C4-2B (cell line): ENCODE data around the gene NDUFAF2.
"Not testable (repeated sequence)": the region's sequence is repeated elsewhere in the genome, so short reads cannot be mapped to it uniquely, and the experiment has no call there.

Experiments used
- H3K27ac ChIP-seq: fragments of 450-650 bp; 2 replicates; pipeline ENCODE4 v1.5.1; 2017
- ZFX ChIP-seq: fragments of 450-650 bp; IDR thresholded peaks from 2 replicates; pipeline ENCODE4 v1.6.1; 2017
- TF ChIP-seq, protein P1 (sequence below): fragments of 450-650 bp; conservative IDR thresholded peaks from 2 replicates; pipeline ENCODE4 v1.5.1; 2017; ENCODE audit warnings: mild to moderate bottlenecking

Gene NDUFAF2

DNA sequence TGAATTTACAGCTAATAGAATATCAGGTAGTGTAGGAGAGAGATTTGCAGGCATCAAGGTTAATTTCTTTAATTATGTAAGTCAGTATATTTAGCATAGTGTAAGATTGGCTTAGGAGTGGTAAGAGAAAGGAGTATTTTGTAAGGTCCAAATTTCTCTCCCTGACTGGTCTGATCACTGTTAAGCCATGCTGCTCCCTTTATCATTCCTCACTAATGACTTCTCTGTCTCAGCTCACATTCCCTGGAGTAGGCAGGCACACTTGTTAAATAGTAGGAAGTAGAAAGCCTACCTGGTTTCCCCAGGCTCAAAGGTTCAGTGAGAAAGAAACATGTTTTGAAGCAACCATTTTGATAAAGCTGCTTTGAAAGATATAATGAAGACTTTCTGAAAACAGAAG lies 126.5 kb downstream of the NDUFAF2 start:
- H3K27ac ChIP-seq = no peak overlapping the region
- TF ChIP-seq, protein P1, sequence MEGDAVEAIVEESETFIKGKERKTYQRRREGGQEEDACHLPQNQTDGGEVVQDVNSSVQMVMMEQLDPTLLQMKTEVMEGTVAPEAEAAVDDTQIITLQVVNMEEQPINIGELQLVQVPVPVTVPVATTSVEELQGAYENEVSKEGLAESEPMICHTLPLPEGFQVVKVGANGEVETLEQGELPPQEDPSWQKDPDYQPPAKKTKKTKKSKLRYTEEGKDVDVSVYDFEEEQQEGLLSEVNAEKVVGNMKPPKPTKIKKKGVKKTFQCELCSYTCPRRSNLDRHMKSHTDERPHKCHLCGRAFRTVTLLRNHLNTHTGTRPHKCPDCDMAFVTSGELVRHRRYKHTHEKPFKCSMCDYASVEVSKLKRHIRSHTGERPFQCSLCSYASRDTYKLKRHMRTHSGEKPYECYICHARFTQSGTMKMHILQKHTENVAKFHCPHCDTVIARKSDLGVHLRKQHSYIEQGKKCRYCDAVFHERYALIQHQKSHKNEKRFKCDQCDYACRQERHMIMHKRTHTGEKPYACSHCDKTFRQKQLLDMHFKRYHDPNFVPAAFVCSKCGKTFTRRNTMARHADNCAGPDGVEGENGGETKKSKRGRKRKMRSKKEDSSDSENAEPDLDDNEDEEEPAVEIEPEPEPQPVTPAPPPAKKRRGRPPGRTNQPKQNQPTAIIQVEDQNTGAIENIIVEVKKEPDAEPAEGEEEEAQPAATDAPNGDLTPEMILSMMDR = no peak
- no peak for TF ChIP-seq ZFX

DNA sequence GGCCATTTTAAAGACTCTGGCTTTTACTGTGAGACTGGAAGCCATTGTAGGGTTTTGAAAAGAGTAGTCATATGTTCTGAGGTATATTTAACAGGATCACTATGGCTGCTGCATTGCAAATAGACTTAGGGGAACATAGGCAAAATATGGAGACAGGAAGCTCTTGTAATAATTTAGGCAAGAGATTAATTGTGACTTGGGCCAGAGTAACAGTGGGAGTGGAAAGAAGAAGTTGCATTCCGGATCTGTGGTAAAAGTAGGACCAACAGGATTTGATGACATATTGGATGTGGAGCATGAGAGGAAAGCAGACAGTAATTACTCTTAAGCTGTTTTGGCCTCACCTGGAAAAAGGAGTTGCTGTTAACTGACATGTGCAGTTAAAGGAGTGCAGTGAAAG lies 131.6 kb downstream of the NDUFAF2 start:
- no peak overlapping the region for H3K27ac ChIP-seq

DNA sequence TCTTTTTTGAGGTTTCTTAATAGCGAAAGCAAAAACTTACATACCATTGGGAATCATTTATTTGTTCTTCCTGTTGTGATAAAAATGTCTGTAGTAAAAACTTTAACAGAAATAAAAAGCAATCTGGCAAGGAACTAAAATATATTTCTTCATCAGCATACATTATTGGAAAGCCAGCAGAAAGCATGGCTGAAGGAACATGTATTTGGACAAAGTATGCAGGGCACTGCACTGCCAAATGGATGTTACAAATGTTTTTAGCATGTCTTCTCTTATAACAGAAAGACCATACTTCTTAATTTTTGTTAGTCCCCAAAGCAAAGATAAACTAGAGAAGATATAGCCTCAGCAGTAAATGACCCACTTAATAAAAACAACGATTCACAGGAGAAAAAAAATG lies 136.7 kb downstream of the NDUFAF2 start:
- TF ChIP-seq ZFX = no peak
- TF ChIP-seq, protein P1 = no peak
- H3K27ac ChIP-seq = no peak overlapping the region

More for the DNA sequence above, 131.6 kb downstream of the NDUFAF2 start:
- no peak for TF ChIP-seq ZFX
- TF ChIP-seq, protein P1 = no peak

GRCh38 chr5:61082516-61083280 lies 137.7 kb downstream of the NDUFAF2 start:
- no peak overlapping the region for H3K27ac ChIP-seq
- TF ChIP-seq ZFX = no peak
- TF ChIP-seq, protein P1 = no peak

GRCh38 chr5:61084658-61085057 lies 139.7 kb downstream of the NDUFAF2 start:
- TF ChIP-seq, protein P1 = no peak
- no peak overlapping the region for H3K27ac ChIP-seq

DNA sequence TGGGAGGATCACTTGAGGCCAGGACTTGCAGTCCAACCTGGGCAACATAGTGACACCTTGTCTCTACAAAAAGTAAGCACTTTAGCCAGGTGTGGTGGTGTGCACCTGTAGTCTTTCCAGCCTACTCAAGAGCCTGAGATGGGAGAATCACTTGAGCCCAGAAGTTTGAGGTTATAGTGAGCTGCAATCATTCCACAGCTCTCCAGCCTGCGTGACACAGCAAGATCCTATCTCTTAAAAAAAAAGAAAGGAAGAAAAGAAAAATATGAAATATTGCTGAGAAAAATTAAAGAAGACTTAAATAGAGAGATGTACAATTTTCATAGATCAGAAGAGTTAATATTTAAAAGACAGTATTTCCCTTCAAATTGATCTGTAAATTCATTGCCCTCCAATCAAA lies 140.9 kb downstream of the NDUFAF2 start:
- TF ChIP-seq, protein P1 = no peak
- TF ChIP-seq ZFX = no peak

GRCh38 chr5:61087921-61088320 lies 142.9 kb downstream of the NDUFAF2 start:
- no peak overlapping the region for H3K27ac ChIP-seq
- TF ChIP-seq ZFX = no peak

More for the DNA sequence above, 140.9 kb downstream of the NDUFAF2 start:
- H3K27ac ChIP-seq = no peak overlapping the region

GRCh38 chr5:61089351-61089750 lies 144.3 kb downstream of the NDUFAF2 start:
- TF ChIP-seq, protein P1 = no peak
- no peak overlapping the region for H3K27ac ChIP-seq

- H3K27ac ChIP-seq = not testable (repeated sequence)
These were observed 148.2 kb downstream of the NDUFAF2 start for GRCh38 chr5:61093046-61093771.
